OCI-LY1 (cell line): ENCODE results near the gene ASTL.

Source experiments
- CTCF ChIP-seq: fragments of 200-600 bp; sonication (generic), shearing (Covaris generic); IDR thresholded peaks from 2 replicates; pipeline ENCODE4 v1.5.1; 2017; ENCODE audit warnings: mild to moderate bottlenecking, antibody characterized with exemption, low read length, moderate library complexity, mixed read lengths
- EZH2 ChIP-seq: fragments of 200-600 bp; sonication (generic), shearing (Covaris generic); IDR thresholded peaks from 2 replicates; pipeline ENCODE4 v1.8.0; 2017; ENCODE audit warnings: borderline replicate concordance, mixed run types, mild to moderate bottlenecking, antibody characterized with exemption, low read length, moderate library complexity, mixed read lengths

DNA sequence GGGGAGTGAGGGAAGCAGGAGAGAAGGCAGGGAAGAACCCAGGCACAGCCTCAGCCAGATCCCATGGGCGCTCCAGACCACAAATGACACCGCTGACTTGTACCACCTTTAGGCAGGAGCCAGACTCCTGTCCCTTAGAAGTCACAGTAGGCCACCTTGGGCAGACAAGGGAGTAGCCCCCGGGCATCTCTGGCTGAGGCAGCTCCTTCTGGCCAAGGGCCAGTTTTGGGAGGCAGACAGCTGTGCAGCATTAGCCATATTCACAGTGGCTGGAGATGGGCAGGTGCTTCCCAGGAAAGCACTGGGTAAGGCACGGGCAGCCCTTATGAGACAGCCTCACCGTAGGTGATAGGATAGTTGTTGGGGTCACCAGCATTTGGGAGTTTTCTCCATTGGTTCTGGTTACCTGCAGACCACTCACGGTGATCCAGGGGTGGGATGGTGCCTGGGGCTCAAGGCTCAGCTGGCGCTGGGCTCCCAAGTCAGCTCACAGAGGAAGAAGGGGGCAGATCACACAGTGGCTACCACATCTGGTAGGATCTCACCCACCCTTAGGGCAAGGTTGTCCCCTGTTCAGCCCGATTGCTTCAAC lies 2.1 kb downstream of the ASTL start:
- TF ChIP-seq EZH2 (no peak), CTCF (no peak)
